ENCODE data around the gene CHRNA5.

GRCh38 chr15:78574944-78575343 is 9.6 kb downstream of the CHRNA5 start:
- no peak for TF ChIP-seq POLR2A (IDR thresholded peaks at IDR 0.05)
- TF ChIP-seq POLR2AphosphoS5 (IDR thresholded peaks at IDR 0.05) = no peak

Data from spleen (tissue), 3 donors.